Measurements from ENCODE around the gene DDX19B.
A peak's percentile ranks its signal among the peaks of the same experiment; 100 is the strongest.

DDX19B gene

GRCh38 chr16:70364399-70364798, 65.4 kb downstream of the DDX19B start:
- no peak for DNase-seq

- peak; percentile 15 for DNase-seq
These were observed 71.2 kb downstream of the DDX19B start for GRCh38 chr16:70370145-70370544.

GRCh38 chr16:70370924-70371323, 71.9 kb downstream of the DDX19B start:
- no peak for DNase-seq

GRCh38 chr16:70372921-70373728, 74.1 kb downstream of the DDX19B start:
- no peak for DNase-seq

GRCh38 chr16:70374213-70374612, 75.2 kb downstream of the DDX19B start:
- no peak for DNase-seq

- DNase-seq, result no peak
These were observed 76.9 kb downstream of the DDX19B start for GRCh38 chr16:70375636-70376611.

- no peak for DNase-seq
These were observed 78.8 kb downstream of the DDX19B start for GRCh38 chr16:70377782-70378181.

- DNase-seq, result no peak
These were observed 80.0 kb downstream of the DDX19B start for GRCh38 chr16:70378869-70379493.

- peak; percentile 63 for DNase-seq
These were observed 81.4 kb downstream of the DDX19B start for GRCh38 chr16:70380248-70380918.

- DNase-seq, result peak; percentile 97
These were observed 82.1 kb downstream of the DDX19B start for GRCh38 chr16:70380919-70381603.

GRCh38 chr16:70381604-70382342, 82.8 kb downstream of the DDX19B start:
- no peak for DNase-seq

GRCh38 chr16:70383421-70383960, 84.5 kb downstream of the DDX19B start:
- DNase-seq, result no peak

Measured in suppressor macrophage treated with lipopolysaccharide for 4 hours (primary cell).